WTC11 (cell line): ENCODE data around the gene TYW1B. TPM values are rescaled to one million over a fixed set of nuclear protein-coding genes. Genes with fewer than 3 reads are reported as not detected.

Experiments used
- ATAC-seq: fragments of 200-7000 bp; cut with Tn5 transposase; 2 replicates; pipeline ENCODE4 v1.10.0; 2021; ENCODE audit warnings: mild to moderate bottlenecking, moderate library complexity
- CTCF ChIA-PET: fragments of 300-600 bp; sonication (Branson Sonifier 250); formaldehyde crosslinking; loops from one replicate; lab custom pipeline; 2021; ENCODE audit warnings: antibody characterized with exemption; lab: Charles Lee
- POLR2A ChIA-PET: fragments of 350-600 bp; sonication (Branson Sonifier 250); formaldehyde crosslinking; loops from one replicate; lab custom pipeline; 2021; ENCODE audit warnings: antibody characterized with exemption; lab: Charles Lee
- DNase-seq: peaks from one replicate; pipeline ENCODE4 v3.0.0; 2021; ENCODE audit warnings: low spot score
- H3K27ac Mint-ChIP-seq: 2 replicates; pipeline ENCODE4 v1.8.0; 2021; ENCODE audit warnings: mixed read lengths
- H3K27me3 Mint-ChIP-seq: 2 replicates; pipeline ENCODE4 v1.8.0; 2021; ENCODE audit warnings: low read depth, mild to moderate bottlenecking, moderate library complexity, mixed read lengths
- H3K36me3 Mint-ChIP-seq: 2 replicates; pipeline ENCODE4 v1.8.0; 2021; ENCODE audit warnings: mixed read lengths
- H3K4me1 Mint-ChIP-seq: 2 replicates; pipeline ENCODE4 v1.8.0; 2022; ENCODE audit warnings: mixed read lengths
- H3K4me3 Mint-ChIP-seq: 2 replicates; pipeline ENCODE4 v1.8.0; 2021; ENCODE audit warnings: mild to moderate bottlenecking, moderate library complexity, mixed read lengths
- H3K9me3 Mint-ChIP-seq: 2 replicates; pipeline ENCODE4 v1.8.0; 2021; ENCODE audit warnings: mixed read lengths
- CREM ChIP-seq: sonication (generic); formaldehyde crosslinking; IDR thresholded peaks from 2 replicates; pipeline ENCODE4 v1.8.1; 2022; ENCODE audit warnings: mild to moderate bottlenecking, missing genetic modification reagents, moderate library complexity
- ESRRA ChIP-seq: sonication (generic); formaldehyde crosslinking; IDR thresholded peaks from 2 replicates; pipeline ENCODE4 v1.8.1; 2022; ENCODE audit warnings: mild to moderate bottlenecking, missing genetic modification reagents, borderline replicate concordance
- FOXK1 ChIP-seq: sonication (generic); formaldehyde crosslinking; IDR thresholded peaks from 2 replicates; pipeline ENCODE4 v1.8.0; 2022; ENCODE audit warnings: mild to moderate bottlenecking, moderate library complexity, missing genetic modification reagents
- FOXP1 ChIP-seq: sonication (generic); formaldehyde crosslinking; IDR thresholded peaks from 2 replicates; pipeline ENCODE4 v1.8.0; 2022; ENCODE audit warnings: missing genetic modification reagents, mild to moderate bottlenecking, moderate library complexity, borderline replicate concordance
- GTF2I ChIP-seq: fragments of 250-450 bp; sonication (Bioruptor Pico); conservative IDR thresholded peaks from 2 replicates; pipeline ENCODE4 v1.4.0; 2021; ENCODE audit warnings: mild to moderate bottlenecking
- JAZF1 ChIP-seq: fragments of 250-450 bp; sonication (Bioruptor Pico); IDR thresholded peaks from 2 replicates; pipeline ENCODE4 v1.9.0; 2021; ENCODE audit warnings: moderate library complexity, mild to moderate bottlenecking, inconsistent platforms
- NFATC4 ChIP-seq: fragments of 250-450 bp; sonication (Bioruptor Pico); IDR thresholded peaks from 2 replicates; pipeline ENCODE4 v1.9.0; 2021; ENCODE audit warnings: mild to moderate bottlenecking
- PRRX2 ChIP-seq: fragments of 250-450 bp; sonication (Bioruptor Pico); IDR thresholded peaks from 2 replicates; pipeline ENCODE4 v1.8.0; 2021; ENCODE audit warnings: mild to moderate bottlenecking
- TEAD1 ChIP-seq: sonication (generic); formaldehyde crosslinking; IDR thresholded peaks from 2 replicates; pipeline ENCODE4 v1.8.0; 2022; ENCODE audit warnings: mild to moderate bottlenecking, missing genetic modification reagents
- TEAD4 ChIP-seq: sonication (generic); formaldehyde crosslinking; IDR thresholded peaks from 2 replicates; pipeline ENCODE4 v1.8.0; 2022; ENCODE audit warnings: mild to moderate bottlenecking, missing genetic modification reagents
- TP53 ChIP-seq: sonication (generic); formaldehyde crosslinking; IDR thresholded peaks from 2 replicates; pipeline ENCODE4 v1.8.1; 2023; ENCODE audit warnings: mild to moderate bottlenecking, missing genetic modification reagents
- ZNF121 ChIP-seq: sonication (generic); formaldehyde crosslinking; IDR thresholded peaks from 2 replicates; pipeline ENCODE4 v1.8.0; 2023; ENCODE audit warnings: missing genetic modification reagents
- ZNF138 ChIP-seq: sonication (generic); formaldehyde crosslinking; conservative IDR thresholded peaks from 2 replicates; pipeline ENCODE4 v1.8.1; 2022; ENCODE audit warnings: mild to moderate bottlenecking, moderate library complexity, missing genetic modification reagents
- ZNF317 ChIP-seq: sonication (generic); formaldehyde crosslinking; IDR thresholded peaks from 2 replicates; pipeline ENCODE4 v1.8.1; 2023; ENCODE audit warnings: low read depth, mild to moderate bottlenecking, moderate library complexity, missing genetic modification reagents, borderline replicate concordance
- ZNF423 ChIP-seq: fragments of 250-450 bp; sonication (Bioruptor Pico); IDR thresholded peaks from 2 replicates; pipeline ENCODE4 v2.1.2; 2022; ENCODE audit warnings: mild to moderate bottlenecking, moderate library complexity
- total RNA-seq: library from RNA; stranded (reverse); gene quantifications from 3 replicates; pipeline ENCODE4 v1.2.3, GENCODE V29; 2021
- TF ChIP-seq, protein P1 (sequence below): sonication (generic); formaldehyde crosslinking; IDR thresholded peaks from 2 replicates; pipeline ENCODE4 v1.8.1; 2023; ENCODE audit warnings: mild to moderate bottlenecking, missing genetic modification reagents, borderline replicate concordance
- TF ChIP-seq, protein P2 (sequence below): sonication (generic); formaldehyde crosslinking; IDR thresholded peaks from 2 replicates; pipeline ENCODE4 v1.8.0; 2022; ENCODE audit warnings: mild to moderate bottlenecking, missing genetic modification reagents
- TF ChIP-seq, protein P3 (sequence below): sonication (generic); formaldehyde crosslinking; IDR thresholded peaks from 2 replicates; pipeline ENCODE4 v1.8.0; 2023; ENCODE audit warnings: mild to moderate bottlenecking, missing genetic modification reagents

TYW1B gene
- total RNA-seq, 1 experiment from 2014 or later = 5.7 TPM

DNA sequence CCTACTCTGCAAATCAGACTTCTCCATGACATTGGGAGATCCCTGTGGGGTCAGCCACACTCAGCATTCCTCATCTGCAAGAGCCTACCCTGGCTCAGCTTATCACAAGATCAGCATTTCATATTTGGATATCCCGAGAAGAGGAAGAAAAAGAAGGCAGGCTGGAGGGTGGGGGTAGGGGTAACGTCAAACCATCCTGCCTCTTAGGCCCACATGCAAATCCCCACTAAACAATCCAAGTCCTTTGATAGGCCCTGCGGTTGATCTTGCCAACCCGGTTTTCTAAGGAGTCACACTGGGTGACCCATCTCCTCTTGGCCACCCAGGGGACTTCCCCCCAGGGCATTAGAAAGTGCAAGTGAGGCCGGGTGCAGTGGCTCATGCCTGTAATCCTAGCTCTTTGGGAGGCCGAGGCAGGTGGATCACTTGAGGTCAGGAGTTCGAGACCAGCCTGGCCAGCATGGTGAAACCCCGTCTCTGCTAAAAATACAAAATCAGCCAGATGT is 287.8 kb downstream of the TYW1B start:
- Mint-ChIP-seq H3K9me3 (no peaks in the 10 kb centered on the region), H3K27me3 (no peaks in the 10 kb centered on the region), H3K27ac (peak overlapping the region; percentile 34; the same call in 1 of the 2 replicates), H3K4me3 (no peak overlapping the region), H3K4me1 (peaks cover 18% of the 10 kb centered on the region), H3K36me3 (no peaks in the 10 kb centered on the region)
- ChIA-PET CTCF (interaction anchor here (1.4 kb wide), 1 partner anchor 615 kb away, joined by 3 read pairs; no protein-coding TSS in a partner anchor), POLR2A (no interaction called here)
- no peak for TF ChIP-seq NFATC4 (CRISPR knock-in tag)
- TF ChIP-seq ZNF423 = peak; percentile 84
- ATAC-seq = peak; percentile 31
- DNase-seq = no peak

DNA sequence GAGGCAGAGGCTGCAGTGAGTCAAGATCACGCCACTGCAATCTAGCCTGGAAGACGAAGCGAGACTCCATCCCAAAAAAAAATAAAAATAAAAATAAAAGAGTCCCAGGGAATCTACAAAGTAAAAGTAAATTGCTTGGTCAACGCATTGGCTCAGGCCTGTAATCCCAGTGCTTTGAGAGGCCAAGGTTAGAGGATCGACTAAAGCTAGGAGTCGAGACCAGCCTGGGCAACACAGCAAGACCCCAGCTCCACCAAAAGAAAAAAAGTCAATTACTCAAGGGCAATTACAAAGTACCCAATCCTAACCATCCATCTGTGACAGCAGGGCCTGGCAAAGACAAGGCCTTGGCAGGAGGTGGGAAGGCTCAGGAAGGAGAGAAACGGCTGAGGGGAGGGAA is 288.3 kb downstream of the TYW1B start:
- peak; percentile 73; the same call in 1 of the 2 replicates for TF ChIP-seq GTF2I
- TF ChIP-seq, protein P1, sequence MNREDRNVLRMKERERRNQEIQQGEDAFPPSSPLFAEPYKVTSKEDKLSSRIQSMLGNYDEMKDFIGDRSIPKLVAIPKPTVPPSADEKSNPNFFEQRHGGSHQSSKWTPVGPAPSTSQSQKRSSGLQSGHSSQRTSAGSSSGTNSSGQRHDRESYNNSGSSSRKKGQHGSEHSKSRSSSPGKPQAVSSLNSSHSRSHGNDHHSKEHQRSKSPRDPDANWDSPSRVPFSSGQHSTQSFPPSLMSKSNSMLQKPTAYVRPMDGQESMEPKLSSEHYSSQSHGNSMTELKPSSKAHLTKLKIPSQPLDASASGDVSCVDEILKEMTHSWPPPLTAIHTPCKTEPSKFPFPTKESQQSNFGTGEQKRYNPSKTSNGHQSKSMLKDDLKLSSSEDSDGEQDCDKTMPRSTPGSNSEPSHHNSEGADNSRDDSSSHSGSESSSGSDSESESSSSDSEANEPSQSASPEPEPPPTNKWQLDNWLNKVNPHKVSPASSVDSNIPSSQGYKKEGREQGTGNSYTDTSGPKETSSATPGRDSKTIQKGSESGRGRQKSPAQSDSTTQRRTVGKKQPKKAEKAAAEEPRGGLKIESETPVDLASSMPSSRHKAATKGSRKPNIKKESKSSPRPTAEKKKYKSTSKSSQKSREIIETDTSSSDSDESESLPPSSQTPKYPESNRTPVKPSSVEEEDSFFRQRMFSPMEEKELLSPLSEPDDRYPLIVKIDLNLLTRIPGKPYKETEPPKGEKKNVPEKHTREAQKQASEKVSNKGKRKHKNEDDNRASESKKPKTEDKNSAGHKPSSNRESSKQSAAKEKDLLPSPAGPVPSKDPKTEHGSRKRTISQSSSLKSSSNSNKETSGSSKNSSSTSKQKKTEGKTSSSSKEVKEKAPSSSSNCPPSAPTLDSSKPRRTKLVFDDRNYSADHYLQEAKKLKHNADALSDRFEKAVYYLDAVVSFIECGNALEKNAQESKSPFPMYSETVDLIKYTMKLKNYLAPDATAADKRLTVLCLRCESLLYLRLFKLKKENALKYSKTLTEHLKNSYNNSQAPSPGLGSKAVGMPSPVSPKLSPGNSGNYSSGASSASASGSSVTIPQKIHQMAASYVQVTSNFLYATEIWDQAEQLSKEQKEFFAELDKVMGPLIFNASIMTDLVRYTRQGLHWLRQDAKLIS (CRISPR knock-in tag) = no peak
- TF ChIP-seq ZNF423 = no peak
- TF ChIP-seq TEAD4 = no peak
- TF ChIP-seq FOXK1 (CRISPR knock-in tag) = no peak
- peak; percentile 95 for TF ChIP-seq ZNF121
- TF ChIP-seq JAZF1 (CRISPR knock-in tag) = no peak
- TF ChIP-seq PRRX2 = no peak
- no peak for TF ChIP-seq ZNF317 (CRISPR knock-in tag)
- TF ChIP-seq, protein P2, sequence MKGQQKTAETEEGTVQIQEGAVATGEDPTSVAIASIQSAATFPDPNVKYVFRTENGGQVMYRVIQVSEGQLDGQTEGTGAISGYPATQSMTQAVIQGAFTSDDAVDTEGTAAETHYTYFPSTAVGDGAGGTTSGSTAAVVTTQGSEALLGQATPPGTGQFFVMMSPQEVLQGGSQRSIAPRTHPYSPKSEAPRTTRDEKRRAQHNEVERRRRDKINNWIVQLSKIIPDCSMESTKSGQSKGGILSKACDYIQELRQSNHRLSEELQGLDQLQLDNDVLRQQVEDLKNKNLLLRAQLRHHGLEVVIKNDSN (CRISPR knock-in tag) = no peak
- TF ChIP-seq CREM (CRISPR knock-in tag) = no peak
- no peak for TF ChIP-seq TEAD1 (CRISPR knock-in tag)
- no peak for TF ChIP-seq ESRRA (CRISPR knock-in tag)
- no peak for TF ChIP-seq TP53 (CRISPR knock-in tag)
- no peak for TF ChIP-seq ZNF138 (CRISPR knock-in tag)
- TF ChIP-seq FOXP1 = no peak
- TF ChIP-seq, protein P3, sequence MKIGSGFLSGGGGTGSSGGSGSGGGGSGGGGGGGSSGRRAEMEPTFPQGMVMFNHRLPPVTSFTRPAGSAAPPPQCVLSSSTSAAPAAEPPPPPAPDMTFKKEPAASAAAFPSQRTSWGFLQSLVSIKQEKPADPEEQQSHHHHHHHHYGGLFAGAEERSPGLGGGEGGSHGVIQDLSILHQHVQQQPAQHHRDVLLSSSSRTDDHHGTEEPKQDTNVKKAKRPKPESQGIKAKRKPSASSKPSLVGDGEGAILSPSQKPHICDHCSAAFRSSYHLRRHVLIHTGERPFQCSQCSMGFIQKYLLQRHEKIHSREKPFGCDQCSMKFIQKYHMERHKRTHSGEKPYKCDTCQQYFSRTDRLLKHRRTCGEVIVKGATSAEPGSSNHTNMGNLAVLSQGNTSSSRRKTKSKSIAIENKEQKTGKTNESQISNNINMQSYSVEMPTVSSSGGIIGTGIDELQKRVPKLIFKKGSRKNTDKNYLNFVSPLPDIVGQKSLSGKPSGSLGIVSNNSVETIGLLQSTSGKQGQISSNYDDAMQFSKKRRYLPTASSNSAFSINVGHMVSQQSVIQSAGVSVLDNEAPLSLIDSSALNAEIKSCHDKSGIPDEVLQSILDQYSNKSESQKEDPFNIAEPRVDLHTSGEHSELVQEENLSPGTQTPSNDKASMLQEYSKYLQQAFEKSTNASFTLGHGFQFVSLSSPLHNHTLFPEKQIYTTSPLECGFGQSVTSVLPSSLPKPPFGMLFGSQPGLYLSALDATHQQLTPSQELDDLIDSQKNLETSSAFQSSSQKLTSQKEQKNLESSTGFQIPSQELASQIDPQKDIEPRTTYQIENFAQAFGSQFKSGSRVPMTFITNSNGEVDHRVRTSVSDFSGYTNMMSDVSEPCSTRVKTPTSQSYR (CRISPR knock-in tag) = no peak
- no peak for ATAC-seq
- CTCF ChIA-PET = interaction anchor here (0.6 to 1.4 kb wide), 2 partner anchors 120 to 614 kb away, joined by 3 to 5 read pairs; no protein-coding TSS in a partner anchor

More for the DNA sequence above, 288.3 kb downstream of the TYW1B start:
- Mint-ChIP-seq H3K27ac (peak overlapping the region; percentile 34; the same call in 1 of the 2 replicates), H3K4me3 (no peak overlapping the region), H3K27me3 (no peaks in the 10 kb centered on the region), H3K36me3 (no peaks in the 10 kb centered on the region), H3K9me3 (no peaks in the 10 kb centered on the region), H3K4me1 (peaks cover 18% of the 10 kb centered on the region)
- DNase-seq = no peak
- POLR2A ChIA-PET = no interaction called here
